Mesendoderm (in vitro differentiated cells): ENCODE results near the gene AGBL4.

Experiments used
- DNase-seq: peaks from one replicate; pipeline ENCODE4 v3.0.0; 2013
- H2AK5ac ChIP-seq: 2 replicates; pipeline ENCODE4 v1.6.1; 2013; ENCODE audit warnings: low read length, inconsistent platforms
- H2BK120ac ChIP-seq: 2 replicates; pipeline ENCODE4 v1.6.1; 2013; ENCODE audit warnings: low read depth, mild to moderate bottlenecking, low read length, moderate library complexity, mixed read lengths
- H2BK15ac ChIP-seq: replicated peaks from 2 replicates; pipeline ENCODE4 v1.6.1; 2013; ENCODE audit warnings: low read depth, mild to moderate bottlenecking, moderate library complexity
- H2BK5ac ChIP-seq: 2 replicates; pipeline ENCODE4 v1.6.1; 2013; ENCODE audit warnings: low read length, inconsistent platforms
- H3K18ac ChIP-seq: 2 replicates; pipeline ENCODE4 v1.6.1; 2013; ENCODE audit warnings: mild to moderate bottlenecking, low read length, mixed read lengths
- H3K23ac ChIP-seq: one replicate; pipeline ENCODE4 v1.6.1; 2013; ENCODE audit warnings: low read length
- H3K27ac ChIP-seq: 2 replicates; pipeline ENCODE4 v1.5.1; 2013; ENCODE audit warnings: low read depth, mild to moderate bottlenecking, inconsistent platforms, low read length, moderate library complexity
- H3K27me3 ChIP-seq: 2 replicates; pipeline ENCODE4 v1.6.1; 2013; ENCODE audit warnings: low read length, control low read depth, mild to moderate bottlenecking, inconsistent platforms; ENCODE audit not compliant: insufficient read depth, poor library complexity
- H3K36me3 ChIP-seq: 2 replicates; pipeline ENCODE4 v1.6.1; 2013; ENCODE audit warnings: low read length, inconsistent platforms; ENCODE audit not compliant: control insufficient read depth, insufficient read depth
- H3K4ac ChIP-seq: one replicate; pipeline ENCODE4 v1.6.1; 2013; ENCODE audit warnings: low read depth, mild to moderate bottlenecking, low read length, moderate library complexity
- H3K4me1 ChIP-seq: 2 replicates; pipeline ENCODE4 v1.6.1; 2013; ENCODE audit warnings: low read depth, low read length, inconsistent platforms; ENCODE audit not compliant: control insufficient read depth
- H3K4me2 ChIP-seq: 2 replicates; pipeline ENCODE4 v1.6.1; 2013; ENCODE audit warnings: low read length
- H3K4me3 ChIP-seq: 2 replicates; pipeline ENCODE4 v1.5.1; 2013; ENCODE audit warnings: mild to moderate bottlenecking, low read length
- H3K56ac ChIP-seq: one replicate; pipeline ENCODE4 v1.6.1; 2013; ENCODE audit warnings: low read length
- H3K79me1 ChIP-seq: 2 replicates; pipeline ENCODE4 v1.6.1; 2013; ENCODE audit warnings: low read length, inconsistent platforms
- H3K79me2 ChIP-seq: 2 replicates; pipeline ENCODE4 v1.6.1; 2013; ENCODE audit warnings: mild to moderate bottlenecking, low read length; ENCODE audit not compliant: control insufficient read depth, insufficient read depth
- H3K9ac ChIP-seq: 2 replicates; pipeline ENCODE4 v1.6.1; 2013; ENCODE audit warnings: low read length, inconsistent platforms
- H4K5ac ChIP-seq: one replicate; pipeline ENCODE4 v1.6.1; 2013; ENCODE audit warnings: low read length
- H4K8ac ChIP-seq: one replicate; pipeline ENCODE4 v1.6.1; 2013; ENCODE audit warnings: low read depth, mild to moderate bottlenecking, control low read depth, low read length, moderate library complexity
- WGBS: extraction: QIAGEN DNeasy Blood & Tissue Kit; methylation state at CpG from one replicate; pipeline ENCODE4 v1.1.7; 2013; ENCODE audit warnings: low lambda C conversion rate, missing lambda C conversion rate; ENCODE audit not compliant: insufficient coverage; ENCODE audit errors: extremely low coverage; 5-methylcytosine and 5-hydroxymethylcytosine counted together

The AGBL4 gene

GRCh38 chr1:48875552-48876329 is 1148.0 kb downstream of the AGBL4 start:
- Histone ChIP-seq H3K9ac (no peak overlapping the region), H3K27me3 (no peaks in the 10 kb centered on the region), H4K8ac (no peak overlapping the region), H2AK5ac (no peak overlapping the region), H3K4me3 (no peak overlapping the region), H4K5ac (no peak overlapping the region), H3K18ac (no peak overlapping the region), H2BK5ac (no peak overlapping the region), H3K4ac (no peak overlapping the region), H3K23ac (no peak overlapping the region), H3K27ac (no peak overlapping the region), H3K4me2 (no peak overlapping the region), H3K36me3 (no peaks in the 10 kb centered on the region), H3K79me1 (no peaks in the 10 kb centered on the region), H3K56ac (no peak overlapping the region), H3K4me1 (no peaks in the 10 kb centered on the region), H3K79me2 (no peaks in the 10 kb centered on the region), H2BK120ac (no peak overlapping the region), H2BK15ac (no peak overlapping the region)
- WGBS: no CpG with 5 or more reads among the region's 8 CpGs
- no peak for DNase-seq

GRCh38 chr1:48873944-48874343 is 1149.8 kb downstream of the AGBL4 start:
- Histone ChIP-seq H4K5ac (no peak overlapping the region), H3K36me3 (no peaks in the 10 kb centered on the region), H3K23ac (no peak overlapping the region), H2BK5ac (no peak overlapping the region), H3K4me2 (no peak overlapping the region), H2BK120ac (no peak overlapping the region), H3K4ac (no peak overlapping the region), H3K4me3 (no peak overlapping the region), H2AK5ac (no peak overlapping the region), H3K27me3 (no peaks in the 10 kb centered on the region), H3K27ac (no peak overlapping the region), H3K79me1 (no peaks in the 10 kb centered on the region), H3K9ac (no peak overlapping the region), H3K18ac (no peak overlapping the region), H3K56ac (no peak overlapping the region), H4K8ac (no peak overlapping the region), H2BK15ac (no peak overlapping the region), H3K4me1 (peaks cover 6% of the 10 kb centered on the region), H3K79me2 (no peaks in the 10 kb centered on the region)
- WGBS: no CpG with 5 or more reads among the region's 4 CpGs
- peak; percentile 67 for DNase-seq

DNA sequence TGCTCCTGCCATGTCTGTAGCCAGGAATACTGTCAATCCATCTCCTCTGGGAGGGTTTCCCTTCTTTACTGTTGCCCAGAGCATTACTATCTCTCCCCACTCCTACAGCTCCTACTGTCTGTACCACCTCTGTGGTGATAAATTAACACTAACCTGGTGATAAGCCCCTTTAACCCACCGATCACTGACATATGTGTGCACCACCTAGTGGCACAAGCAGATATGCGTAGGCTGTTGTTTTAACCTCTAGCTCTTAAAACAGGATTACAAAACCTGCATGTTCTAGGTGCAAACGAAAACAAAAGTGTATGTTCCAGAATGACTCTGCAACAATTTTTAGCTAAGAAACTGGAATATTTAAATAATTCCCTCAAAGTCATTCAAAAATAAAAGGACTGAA is 1153.2 kb downstream of the AGBL4 start:
- H4K5ac ChIP-seq: no peak overlapping the region
- no peak overlapping the region for H3K4ac ChIP-seq
- H3K4me2 ChIP-seq: no peak overlapping the region
- no peak overlapping the region for H4K8ac ChIP-seq
- no peak overlapping the region for H2BK120ac ChIP-seq
- H3K79me2 ChIP-seq: no peaks in the 10 kb centered on the region
- WGBS: no CpG with 5 or more reads among the region's 3 CpGs
- no peak overlapping the region for H2BK15ac ChIP-seq
- peak; percentile 88 for DNase-seq
- H3K27me3 ChIP-seq: no peaks in the 10 kb centered on the region
- H3K18ac ChIP-seq: no peak overlapping the region
- no peak overlapping the region for H3K9ac ChIP-seq
- H3K79me1 ChIP-seq: no peaks in the 10 kb centered on the region
- no peak overlapping the region for H3K27ac ChIP-seq
- no peaks in the 10 kb centered on the region for H3K36me3 ChIP-seq
- H3K23ac ChIP-seq: no peak overlapping the region
- H3K56ac ChIP-seq: no peak overlapping the region
- no peak overlapping the region for H2BK5ac ChIP-seq
- peaks cover 6% of the 10 kb centered on the region for H3K4me1 ChIP-seq
- H2AK5ac ChIP-seq: no peak overlapping the region
- H3K4me3 ChIP-seq: no peak overlapping the region

- Histone ChIP-seq H3K4ac (no peak overlapping the region), H3K4me3 (no peak overlapping the region), H2BK15ac (no peak overlapping the region), H3K18ac (no peak overlapping the region), H4K8ac (no peak overlapping the region), H3K27ac (no peak overlapping the region), H4K5ac (no peak overlapping the region), H3K56ac (peak overlapping the region; percentile 10), H3K23ac (no peak overlapping the region), H3K4me1 (peaks cover 6% of the 10 kb centered on the region), H2BK120ac (no peak overlapping the region), H3K36me3 (no peaks in the 10 kb centered on the region), H3K79me2 (no peaks in the 10 kb centered on the region), H2AK5ac (peak overlapping the region; percentile 71), H3K27me3 (no peaks in the 10 kb centered on the region), H3K79me1 (no peaks in the 10 kb centered on the region), H2BK5ac (no peak overlapping the region), H3K4me2 (no peak overlapping the region), H3K9ac (no peak overlapping the region)
- no CpG with 5 or more reads among the region's 5 CpGs for WGBS
- peak; percentile 61 for DNase-seq
Measured at GRCh38 chr1:48869116-48869893, 1154.4 kb downstream of the AGBL4 start.

GRCh38 chr1:48864913-48865312 is 1158.8 kb downstream of the AGBL4 start:
- Histone ChIP-seq H3K27ac (no peak overlapping the region), H3K9ac (no peak overlapping the region), H3K56ac (no peak overlapping the region), H3K4ac (no peak overlapping the region), H3K79me1 (no peaks in the 10 kb centered on the region), H4K5ac (no peak overlapping the region), H2AK5ac (no peak overlapping the region), H3K4me2 (no peak overlapping the region), H3K23ac (no peak overlapping the region), H3K18ac (no peak overlapping the region), H3K27me3 (no peaks in the 10 kb centered on the region), H3K4me1 (peaks cover 2% of the 10 kb centered on the region), H4K8ac (no peak overlapping the region), H2BK5ac (no peak overlapping the region), H3K36me3 (no peaks in the 10 kb centered on the region), H3K4me3 (no peak overlapping the region), H2BK15ac (no peak overlapping the region), H3K79me2 (no peaks in the 10 kb centered on the region), H2BK120ac (no peak overlapping the region)
- peak; percentile 16 for DNase-seq
- no CpG with 5 or more reads among the region's 2 CpGs for WGBS
